Measurements from ENCODE around the gene FOXP1. TPM values are rescaled to one million over a fixed set of nuclear protein-coding genes. Genes with fewer than 3 reads are reported as not detected.

Gene FOXP1
- total RNA-seq, 1 donor from 2014 or later: 110 TPM

GRCh38 chr3:71062037-71062932 is 521.2 kb downstream of the FOXP1 start:
- Mint-ChIP-seq H3K27me3 (no peaks in the 10 kb centered on the region), H3K9me3 (no peaks in the 10 kb centered on the region), H3K27ac (no peak overlapping the region), H3K36me3 (ENCODE audit: low read depth) (peaks cover 32% of the 10 kb centered on the region), H3K4me3 (no peak overlapping the region), H3K4me1 (peaks cover 58% of the 10 kb centered on the region)
- DNase-seq: no peak
- intact Hi-C loops (cut with micrococcal nuclease): loop anchor here (2.0 to 10.0 kb wide), 5 partner anchors 130 to 1980 kb away; partner anchors contain the start of genes ARL6IP5 and UBA3

GRCh38 chr3:71061581-71061980 is 521.9 kb downstream of the FOXP1 start:
- peaks cover 57% of the 10 kb centered on the region for H3K4me1 Mint-ChIP-seq
- no peak overlapping the region for H3K27ac Mint-ChIP-seq
- DNase-seq: no peak
- H3K9me3 Mint-ChIP-seq: no peaks in the 10 kb centered on the region
- intact Hi-C loops (cut with micrococcal nuclease): loop anchor here (5.0 to 10.0 kb wide), 4 partner anchors 131 to 1979 kb away; partner anchors contain the start of genes ARL6IP5 and UBA3
- peaks cover 32% of the 10 kb centered on the region for H3K36me3 Mint-ChIP-seq (ENCODE audit: low read depth)
- H3K27me3 Mint-ChIP-seq: no peaks in the 10 kb centered on the region
- H3K4me3 Mint-ChIP-seq: no peak overlapping the region

GRCh38 chr3:71061037-71061436 is 522.5 kb downstream of the FOXP1 start:
- intact Hi-C loops (cut with micrococcal nuclease): loop anchor here (5.0 to 10.0 kb wide), 4 partner anchors 131 to 1979 kb away; partner anchors contain the start of genes ARL6IP5 and UBA3
- peak; percentile 54 for DNase-seq
- Mint-ChIP-seq H3K27ac (peak overlapping the region; percentile 89), H3K9me3 (no peaks in the 10 kb centered on the region), H3K4me1 (peaks cover 52% of the 10 kb centered on the region), H3K4me3 (no peak overlapping the region), H3K36me3 (ENCODE audit: low read depth) (peaks cover 32% of the 10 kb centered on the region), H3K27me3 (no peaks in the 10 kb centered on the region)

GRCh38 chr3:71060536-71060935 is 523.0 kb downstream of the FOXP1 start:
- H3K4me3 Mint-ChIP-seq: no peak overlapping the region
- peaks cover 37% of the 10 kb centered on the region for H3K36me3 Mint-ChIP-seq (ENCODE audit: low read depth)
- no peaks in the 10 kb centered on the region for H3K9me3 Mint-ChIP-seq

GRCh38 chr3:71057526-71057894 is 526.0 kb downstream of the FOXP1 start:
- no peak for DNase-seq
- Mint-ChIP-seq H3K27me3 (no peaks in the 10 kb centered on the region), H3K4me3 (peak overlapping the region; percentile 77), H3K27ac (peak overlapping the region; percentile 91), H3K36me3 (ENCODE audit: low read depth) (peaks cover 63% of the 10 kb centered on the region), H3K9me3 (no peaks in the 10 kb centered on the region), H3K4me1 (peaks cover 71% of the 10 kb centered on the region)
- intact Hi-C loops (cut with micrococcal nuclease): loop anchor here (1.0 kb wide), 1 partner anchor 9 kb away; no protein-coding TSS in a partner anchor

More at GRCh38 chr3:71060536-71060935, 523.0 kb downstream of the FOXP1 start:
- peak overlapping the region; percentile 89 for H3K27ac Mint-ChIP-seq
- DNase-seq: no peak
- intact Hi-C loops (cut with micrococcal nuclease): loop anchor here (5.0 to 10.0 kb wide), 4 partner anchors 132 to 1978 kb away; partner anchors contain the start of genes ARL6IP5 and UBA3
- peaks cover 55% of the 10 kb centered on the region for H3K4me1 Mint-ChIP-seq
- H3K27me3 Mint-ChIP-seq: no peaks in the 10 kb centered on the region

- intact Hi-C loops (cut with micrococcal nuclease): no loop called here
- no peaks in the 10 kb centered on the region for H3K27me3 Mint-ChIP-seq
- peaks cover 64% of the 10 kb centered on the region for H3K36me3 Mint-ChIP-seq (ENCODE audit: low read depth)
- no peaks in the 10 kb centered on the region for H3K9me3 Mint-ChIP-seq
- DNase-seq: no peak
- peaks cover 72% of the 10 kb centered on the region for H3K4me1 Mint-ChIP-seq
- peak overlapping the region; percentile 62 for H3K27ac Mint-ChIP-seq
- no peak overlapping the region for H3K4me3 Mint-ChIP-seq
These were observed 527.2 kb downstream of the FOXP1 start for GRCh38 chr3:71056327-71056726.

GRCh38 chr3:71055257-71056001 is 528.1 kb downstream of the FOXP1 start:
- no peak for DNase-seq
- H3K27ac Mint-ChIP-seq: peak overlapping the region; percentile 3
- H3K9me3 Mint-ChIP-seq: no peaks in the 10 kb centered on the region
- no peaks in the 10 kb centered on the region for H3K27me3 Mint-ChIP-seq
- no peak overlapping the region for H3K4me3 Mint-ChIP-seq
- H3K36me3 Mint-ChIP-seq (ENCODE audit: low read depth): peaks cover 64% of the 10 kb centered on the region
- peaks cover 73% of the 10 kb centered on the region for H3K4me1 Mint-ChIP-seq
- intact Hi-C loops (cut with micrococcal nuclease): no loop called here

- Mint-ChIP-seq H3K9me3 (no peaks in the 10 kb centered on the region), H3K27me3 (no peaks in the 10 kb centered on the region), H3K4me1 (peaks cover 73% of the 10 kb centered on the region), H3K27ac (peak overlapping the region; percentile 40), H3K4me3 (no peak overlapping the region), H3K36me3 (ENCODE audit: low read depth) (peaks cover 67% of the 10 kb centered on the region)
- intact Hi-C loops (cut with micrococcal nuclease): no loop called here
- no peak for DNase-seq
These were observed 529.2 kb downstream of the FOXP1 start for GRCh38 chr3:71054312-71054711.

- no peak overlapping the region for H3K4me3 Mint-ChIP-seq
- no peak for DNase-seq
- H3K36me3 Mint-ChIP-seq (ENCODE audit: low read depth): peaks cover 74% of the 10 kb centered on the region
- intact Hi-C loops (cut with micrococcal nuclease): no loop called here
- no peak overlapping the region for H3K27ac Mint-ChIP-seq
- peaks cover 76% of the 10 kb centered on the region for H3K4me1 Mint-ChIP-seq
- H3K9me3 Mint-ChIP-seq: no peaks in the 10 kb centered on the region
- H3K27me3 Mint-ChIP-seq: no peaks in the 10 kb centered on the region
These were observed 530.0 kb downstream of the FOXP1 start for GRCh38 chr3:71053495-71053894.

GRCh38 chr3:71052716-71053115 is 530.8 kb downstream of the FOXP1 start:
- intact Hi-C loops (cut with micrococcal nuclease): no loop called here
- no peak for DNase-seq
- Mint-ChIP-seq H3K4me3 (no peak overlapping the region), H3K4me1 (peaks cover 75% of the 10 kb centered on the region), H3K27ac (no peak overlapping the region), H3K9me3 (no peaks in the 10 kb centered on the region), H3K36me3 (ENCODE audit: low read depth) (peaks cover 79% of the 10 kb centered on the region), H3K27me3 (no peaks in the 10 kb centered on the region)

GRCh38 chr3:71051893-71052687 is 531.4 kb downstream of the FOXP1 start:
- H3K27ac Mint-ChIP-seq: no peak overlapping the region
- H3K9me3 Mint-ChIP-seq: no peaks in the 10 kb centered on the region
- H3K4me1 Mint-ChIP-seq: peaks cover 73% of the 10 kb centered on the region
- H3K36me3 Mint-ChIP-seq (ENCODE audit: low read depth): peaks cover 81% of the 10 kb centered on the region
- no peak overlapping the region for H3K4me3 Mint-ChIP-seq
- no peak for DNase-seq
- intact Hi-C loops (cut with micrococcal nuclease): no loop called here
- no peaks in the 10 kb centered on the region for H3K27me3 Mint-ChIP-seq

- peak overlapping the region; percentile 46 for H3K4me3 Mint-ChIP-seq
These were observed 532.3 kb downstream of the FOXP1 start for GRCh38 chr3:71051259-71051595.

GRCh38 chr3:71050538-71051258 is 532.8 kb downstream of the FOXP1 start:
- peak; percentile 79 for DNase-seq
- Mint-ChIP-seq H3K4me3 (peak overlapping the region; percentile 46), H3K4me1 (peaks cover 75% of the 10 kb centered on the region), H3K36me3 (ENCODE audit: low read depth) (peaks cover 89% of the 10 kb centered on the region), H3K9me3 (peaks cover 4% of the 10 kb centered on the region), H3K27me3 (no peaks in the 10 kb centered on the region), H3K27ac (peak overlapping the region; percentile 72)
- intact Hi-C loops (cut with micrococcal nuclease): loop anchor here (1.0 kb wide), 4 partner anchors 13 to 39 kb away; no protein-coding TSS in a partner anchor

More at GRCh38 chr3:71051259-71051595, 532.3 kb downstream of the FOXP1 start:
- no peaks in the 10 kb centered on the region for H3K27me3 Mint-ChIP-seq
- no peaks in the 10 kb centered on the region for H3K9me3 Mint-ChIP-seq
- H3K36me3 Mint-ChIP-seq (ENCODE audit: low read depth): peaks cover 87% of the 10 kb centered on the region
- no peak for DNase-seq
- peak overlapping the region; percentile 72 for H3K27ac Mint-ChIP-seq
- H3K4me1 Mint-ChIP-seq: peaks cover 74% of the 10 kb centered on the region
- intact Hi-C loops (cut with micrococcal nuclease): no loop called here
